Activated CD4-positive, alpha-beta T cell treated with anti-CD3 and anti-CD28 coated beads, Interleukin-2, amount 50 U/mL, for 24 hours (primary cell): ENCODE measurements around the gene ORC5.

ENCODE experiments used
- DNase-seq, 2 donors: peaks; one replicate each; pipeline ENCODE4 v3.0.0-alpha.2; 2020; ENCODE audit warnings: low read depth in 1 of 2, low spot score in 1 of 2

Gene ORC5

GRCh38 chr7:104130726-104131125 is 77.1 kb downstream of the ORC5 start:
- no peak for DNase-seq

DNA sequence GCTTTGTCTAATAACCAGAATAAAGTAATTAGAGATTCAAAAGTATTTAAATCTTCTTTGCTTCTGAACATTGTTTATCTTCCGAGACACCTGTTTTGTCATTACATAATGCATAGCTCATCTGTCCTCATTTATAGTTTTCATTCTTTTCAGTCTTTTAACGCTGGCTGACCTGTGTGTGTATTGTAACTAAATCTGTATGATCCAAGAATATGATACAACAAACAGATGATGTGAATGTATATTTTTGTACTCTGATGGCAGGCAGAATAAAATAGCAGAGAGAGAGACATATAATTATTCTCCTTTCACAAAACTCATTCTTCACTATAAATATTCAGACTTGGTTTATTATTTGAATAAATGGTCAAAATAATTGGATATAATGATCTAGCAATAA is 80.6 kb downstream of the ORC5 start:
- no peak for DNase-seq

- no peak for DNase-seq
Observed at GRCh38 chr7:104126411-104126841, 81.4 kb downstream of the ORC5 start.

DNA sequence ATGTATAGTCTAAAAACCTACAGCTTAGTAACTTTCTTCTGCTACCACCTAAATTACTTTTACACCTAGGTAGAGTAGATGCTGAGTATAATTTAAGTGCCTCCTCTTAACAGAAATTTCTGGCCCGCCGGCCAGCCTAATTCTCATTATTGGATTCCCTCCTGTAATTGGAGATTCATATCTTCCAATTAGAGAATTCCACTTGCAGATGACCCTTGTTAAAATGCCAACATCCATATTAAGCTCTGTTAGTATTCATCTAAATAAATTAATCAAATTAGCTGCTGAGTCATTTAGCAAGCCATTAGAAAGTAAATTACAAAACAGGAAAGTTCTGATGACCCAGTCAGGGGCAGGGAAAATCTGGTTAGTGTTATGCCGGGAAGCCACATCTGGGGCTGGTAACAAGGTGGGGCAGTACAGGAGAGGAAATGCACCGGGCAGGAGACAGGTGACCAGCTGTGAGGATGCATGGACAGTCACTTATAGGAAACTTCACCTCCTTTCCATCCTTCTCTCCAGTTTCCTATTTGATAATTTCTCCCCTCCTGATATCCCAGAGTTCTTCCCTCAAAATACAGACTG is 82.8 kb downstream of the ORC5 start:
- DNase-seq = no peak

DNA sequence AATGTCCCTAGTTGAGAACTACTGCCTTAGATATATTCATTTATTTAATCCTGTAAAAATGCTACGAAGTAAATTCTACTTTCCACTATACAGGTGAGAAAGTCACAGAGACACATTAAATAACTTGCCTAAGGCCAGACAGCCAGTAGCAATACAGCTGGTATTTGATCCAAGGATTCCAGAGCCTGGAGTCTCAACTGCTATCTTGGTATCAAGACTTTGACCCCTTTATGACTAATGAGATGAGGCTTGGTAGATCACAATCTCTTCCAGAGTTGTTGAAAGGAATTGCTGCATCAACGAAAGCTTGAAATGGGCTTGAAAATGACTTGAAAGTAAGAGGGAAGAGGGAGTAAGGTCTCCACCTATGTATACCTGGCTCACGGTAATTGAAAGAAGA is 83.3 kb downstream of the ORC5 start:
- DNase-seq = no peak

DNA sequence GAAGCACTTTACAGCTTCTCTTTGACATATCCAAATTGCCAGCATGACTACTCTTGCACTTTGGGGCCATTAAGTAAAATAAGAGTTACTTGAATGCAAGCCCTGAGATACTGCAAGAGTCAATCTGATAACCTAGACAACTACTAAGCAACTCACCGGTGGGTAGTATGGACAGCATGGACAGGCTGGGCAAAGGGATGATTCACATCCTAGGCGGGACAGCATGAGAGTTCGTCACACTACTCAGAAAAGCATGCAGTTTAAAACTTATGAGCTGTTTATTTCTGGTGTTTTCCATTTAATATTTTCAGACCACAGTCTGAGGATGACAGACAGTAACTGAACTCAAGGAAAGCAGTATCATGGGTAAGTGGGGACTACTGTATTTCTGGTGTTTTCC is 84.0 kb downstream of the ORC5 start:
- DNase-seq = no peak

GRCh38 chr7:104113788-104114187 is 94.0 kb downstream of the ORC5 start:
- DNase-seq = no peak

DNA sequence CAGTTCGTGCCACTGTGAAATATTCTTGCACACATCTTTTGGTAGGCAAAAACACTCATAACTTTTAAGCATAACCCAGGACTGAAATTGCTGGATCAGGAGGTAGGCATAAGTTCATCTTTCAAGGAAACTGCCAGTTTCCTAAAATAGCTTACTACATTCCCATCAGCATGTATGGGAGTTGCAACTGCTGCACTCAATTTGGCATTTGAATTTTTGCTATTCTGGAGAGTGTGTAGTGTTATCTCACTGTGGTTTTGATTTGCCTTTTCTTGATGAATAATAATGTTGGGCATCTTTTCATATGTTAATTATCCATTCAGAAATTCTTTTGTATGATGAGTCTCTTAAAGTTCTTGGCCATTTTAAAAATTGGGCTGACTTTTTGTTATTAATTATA is 95.2 kb downstream of the ORC5 start:
- no peak for DNase-seq

GRCh38 chr7:104111271-104111670 is 96.5 kb downstream of the ORC5 start:
- DNase-seq = no peak

DNA sequence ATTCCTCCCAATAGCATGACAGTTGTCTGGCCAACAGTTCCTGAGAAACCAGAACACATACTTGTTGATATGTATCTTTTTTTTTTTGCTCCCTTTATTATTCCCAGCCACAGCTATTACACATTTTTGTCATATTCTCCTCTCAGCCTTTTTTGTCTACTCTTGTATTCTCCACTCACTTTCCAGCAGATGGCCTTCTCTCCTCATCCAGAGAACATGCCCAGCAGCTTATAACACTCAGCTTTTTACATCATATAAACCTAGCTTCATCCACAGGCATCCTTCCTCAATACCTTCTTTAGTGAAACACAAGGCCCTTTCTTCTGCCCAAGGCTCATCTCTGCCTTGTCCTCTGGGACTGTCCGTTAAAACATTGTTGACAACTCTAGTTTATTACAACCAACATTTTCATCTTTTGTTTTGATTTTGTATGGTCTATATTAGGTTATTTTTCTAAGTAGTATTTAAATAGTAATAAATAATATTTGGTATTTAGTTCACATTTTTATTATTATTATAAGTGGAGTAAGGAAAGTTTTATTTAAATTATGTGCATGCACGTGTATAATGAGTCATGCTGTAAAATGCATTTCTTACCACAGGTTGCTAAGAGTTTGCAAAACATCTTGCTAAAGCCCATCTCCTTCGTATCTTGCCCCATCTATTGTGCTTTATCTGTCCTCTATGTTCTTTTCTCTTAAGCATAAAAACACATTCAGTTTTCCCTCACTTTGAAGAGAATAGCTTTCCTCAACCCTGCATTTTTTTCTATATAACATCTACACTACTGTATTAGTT is 101.5 kb downstream of the ORC5 start:
- no peak for DNase-seq

GRCh38 chr7:104098890-104099289 is 108.9 kb downstream of the ORC5 start:
- no peak for DNase-seq

DNA sequence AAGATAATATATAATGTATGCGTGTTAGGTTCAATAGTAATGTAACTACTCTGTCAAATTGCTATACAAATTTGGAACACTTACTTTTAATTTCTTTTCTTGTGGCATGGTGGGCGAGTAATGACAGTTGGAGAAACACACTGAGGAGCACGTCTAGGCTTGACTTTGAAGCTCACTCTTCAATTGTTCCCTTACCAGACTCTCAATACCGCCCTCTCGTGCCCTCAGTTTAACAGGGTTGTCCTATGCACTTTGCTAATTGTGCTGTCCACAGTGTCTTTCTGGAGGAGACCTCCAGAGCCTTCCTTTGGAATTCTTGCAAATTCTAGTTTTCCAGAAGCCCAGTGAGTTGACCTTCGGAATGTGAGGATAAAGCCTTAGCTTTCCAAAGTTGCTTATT is 111.1 kb downstream of the ORC5 start:
- no peak for DNase-seq

GRCh38 chr7:104093127-104093526 is 114.7 kb downstream of the ORC5 start:
- no peak for DNase-seq

DNA sequence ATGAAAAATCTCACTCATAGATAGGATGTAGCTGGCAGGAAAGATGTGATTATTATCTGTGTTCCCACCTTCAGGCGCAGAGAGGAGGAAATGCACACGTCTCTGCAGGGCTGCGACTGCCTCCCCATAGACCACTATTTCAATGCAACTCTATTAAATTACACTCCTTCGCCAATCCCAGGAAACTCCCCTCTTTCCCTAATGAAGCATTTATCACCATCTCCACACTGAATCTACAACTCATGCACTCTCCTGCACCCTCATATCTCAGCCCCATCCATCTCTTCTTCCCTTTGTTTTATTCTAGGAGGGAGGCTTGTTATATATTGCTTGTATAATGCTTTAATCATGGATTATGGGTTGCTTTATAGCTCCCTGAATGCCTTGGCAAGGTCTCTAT is 116.6 kb downstream of the ORC5 start:
- no peak for DNase-seq

DNA sequence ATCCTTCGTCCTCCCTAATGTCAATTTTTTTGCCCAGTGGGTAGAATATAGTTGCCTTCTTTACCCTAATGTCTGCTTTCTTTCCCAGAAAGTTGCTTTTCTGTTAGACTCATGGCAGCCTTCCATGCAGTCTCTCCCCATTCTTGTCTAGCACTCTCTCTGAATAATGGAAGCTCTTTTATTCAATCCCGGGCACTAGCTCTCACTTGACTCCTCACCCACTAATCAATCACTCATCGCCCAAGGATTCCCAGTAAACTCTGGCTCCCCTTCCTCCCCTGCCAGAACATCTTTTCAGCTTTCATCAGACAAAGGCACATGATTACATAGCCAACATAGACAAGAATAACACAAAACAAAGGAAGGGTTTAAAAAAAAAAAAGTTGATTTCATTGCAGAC is 118.2 kb downstream of the ORC5 start:
- no peak for DNase-seq

DNA sequence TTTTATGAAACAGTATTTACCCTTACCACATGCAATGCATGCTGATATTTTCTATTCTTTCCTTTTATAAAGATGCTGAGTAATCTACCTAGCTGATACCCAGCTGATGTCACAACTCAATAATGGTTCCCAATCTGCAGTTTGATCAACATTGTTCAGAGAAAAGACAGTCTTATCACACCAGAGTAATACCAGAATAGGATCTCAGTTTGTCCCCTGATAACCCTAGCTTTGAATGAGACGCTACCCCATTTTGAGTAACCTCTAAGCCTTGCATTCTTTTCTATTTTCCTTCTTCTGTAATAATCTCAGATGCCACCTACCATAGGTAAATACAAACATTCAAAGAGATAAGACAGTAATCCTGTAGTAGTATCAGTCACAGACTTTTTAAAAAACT is 118.8 kb downstream of the ORC5 start:
- no peak for DNase-seq
